Measurements from ENCODE around the gene BRPF1.

BRPF1 gene

GRCh38 chr3:9703736-9704346 is 27.7 kb upstream of the BRPF1 start, which contains the start of gene CPNE9:
Gene CPNE9, plus strand, starts transcription at chr3:9703833. Its CDS starts 164 bp downstream, at chr3:9703997.
- no peak for DNase-seq

DNA sequence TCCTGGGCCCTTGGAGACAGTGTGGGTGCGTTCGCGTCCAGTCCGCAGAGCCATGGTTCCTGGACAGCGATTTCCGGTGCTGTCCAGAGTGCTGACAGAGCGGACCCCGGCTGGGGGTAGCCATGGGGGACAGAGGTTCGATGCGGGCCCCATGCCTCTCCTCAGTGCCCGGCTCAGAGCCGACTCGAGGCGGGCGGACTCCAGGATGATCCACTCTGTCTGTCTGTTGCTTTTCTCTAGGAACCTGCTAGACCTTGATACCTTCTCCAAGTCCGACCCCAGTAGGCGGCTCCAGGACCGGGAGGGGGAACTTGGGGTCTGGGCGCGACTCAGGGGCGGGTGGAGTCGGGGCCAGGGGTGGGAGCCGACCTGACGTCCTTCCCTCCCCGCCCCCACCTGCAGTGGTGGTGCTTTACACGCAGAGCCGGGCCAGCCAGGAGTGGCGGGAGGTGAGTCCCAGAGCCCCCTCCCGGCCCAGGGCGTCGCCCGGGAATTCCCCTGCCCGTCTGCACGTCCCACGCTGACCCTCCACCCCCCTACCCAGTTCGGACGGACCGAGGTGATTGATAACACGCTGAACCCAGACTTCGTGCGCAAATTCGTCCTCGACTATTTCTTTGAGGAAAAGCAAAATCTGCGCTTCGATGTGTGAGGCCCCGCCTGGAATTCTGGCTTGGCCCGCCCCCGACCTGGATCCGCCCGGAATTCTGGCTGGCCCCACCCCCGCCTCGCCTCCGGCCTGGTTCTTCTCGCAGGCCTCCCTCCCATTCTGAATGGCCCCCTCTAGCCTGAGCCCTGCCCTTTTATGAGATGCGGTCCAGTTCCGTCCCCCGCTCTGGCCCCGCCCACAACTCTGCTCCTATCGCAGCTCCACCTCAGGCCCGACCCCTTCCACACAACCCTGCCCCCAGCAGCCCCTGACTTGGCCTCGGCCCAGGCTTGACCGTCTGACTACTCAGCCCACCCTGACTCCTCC is 26.9 kb upstream of the BRPF1 start:
- DNase-seq, result no peak

GRCh38 chr3:9710174-9710739 is 21.3 kb upstream of the BRPF1 start:
- DNase-seq, result no peak

DNA sequence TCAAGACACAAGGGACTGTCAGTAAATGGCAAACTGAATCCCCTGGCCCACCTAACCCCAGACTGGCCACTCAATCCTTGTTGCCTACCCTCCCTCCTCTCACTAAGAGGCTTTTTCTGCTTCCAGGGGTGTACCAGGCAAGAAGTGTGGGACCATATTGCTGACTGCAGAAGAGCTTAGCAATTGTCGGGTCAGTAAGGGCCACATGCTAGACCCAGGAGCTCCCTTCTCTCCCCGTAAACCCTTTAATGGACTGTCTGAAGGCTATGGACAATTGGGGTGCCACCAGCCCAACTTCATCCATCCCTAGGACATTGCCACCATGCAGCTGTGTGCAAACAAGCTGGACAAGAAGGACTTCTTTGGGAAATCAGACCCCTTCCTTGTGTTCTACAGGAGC is 19.1 kb upstream of the BRPF1 start:
- no peak for DNase-seq

DNA sequence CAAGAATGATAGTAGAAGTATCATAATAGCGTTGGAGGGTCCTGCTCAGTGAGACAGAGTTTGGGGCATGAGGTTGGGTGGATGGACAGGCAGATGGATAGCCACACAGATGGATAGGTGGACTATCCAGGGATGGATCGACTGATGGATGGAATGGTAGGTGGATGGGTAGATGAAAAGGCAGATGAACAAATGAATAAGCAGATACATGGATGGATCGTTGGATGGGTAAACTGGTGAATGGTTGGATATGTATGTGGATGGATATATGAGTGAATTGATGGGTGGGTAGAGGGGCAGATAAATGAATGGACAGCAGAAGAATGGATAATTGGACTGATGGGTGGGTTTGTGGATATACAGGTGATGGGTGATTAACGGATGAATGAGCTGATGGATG is 18.4 kb upstream of the BRPF1 start:
- no peak for DNase-seq

DNA sequence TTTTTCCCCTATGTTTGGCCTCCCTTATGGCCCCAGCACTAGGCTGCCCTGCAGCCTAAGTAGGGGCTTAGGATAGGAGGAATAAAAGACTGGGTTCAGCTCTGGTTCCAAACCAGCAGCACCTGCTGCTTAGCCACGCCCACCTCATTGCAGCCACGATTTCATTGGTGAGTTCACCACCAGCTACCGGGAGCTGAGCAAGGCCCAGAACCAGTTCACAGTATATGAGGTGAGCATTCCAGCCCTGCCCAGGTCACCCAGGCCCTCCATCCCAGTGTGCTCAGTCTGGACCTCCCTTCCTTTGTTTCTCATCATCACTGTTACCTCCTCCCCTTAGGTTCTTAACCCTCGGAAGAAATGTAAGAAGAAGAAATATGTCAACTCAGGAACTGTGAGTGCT is 16.4 kb upstream of the BRPF1 start:
- peak; percentile 5 to 8 for DNase-seq

- peak in 1 of 2 experiments; percentile 17 for DNase-seq
These were observed 15.6 kb upstream of the BRPF1 start for GRCh38 chr3:9715764-9716437.

GRCh38 chr3:9716801-9717555 is 14.6 kb upstream of the BRPF1 start:
- DNase-seq, result no peak

DNA sequence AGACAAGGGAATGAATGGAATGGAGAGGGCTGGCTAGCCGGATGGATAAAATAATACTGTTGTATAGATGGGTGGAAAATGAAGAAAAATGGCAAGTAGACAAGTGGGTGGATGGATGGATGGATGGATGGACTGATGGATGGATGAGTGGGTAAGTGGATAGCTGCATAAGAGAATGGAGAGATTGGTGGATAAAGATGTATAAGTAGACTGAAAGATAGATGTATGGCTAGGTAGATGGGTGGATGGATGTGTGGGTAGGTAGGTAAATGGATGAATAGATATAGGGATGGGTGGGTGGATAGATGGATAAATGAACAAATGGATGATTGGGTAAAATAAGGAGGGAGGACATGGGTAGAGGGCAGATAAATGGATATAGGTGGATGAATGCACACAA is 14.0 kb upstream of the BRPF1 start:
- DNase-seq, result no peak

GRCh38 chr3:9718118-9718517 is 13.4 kb upstream of the BRPF1 start:
- DNase-seq, result no peak

GRCh38 chr3:9721015-9721699 is 10.4 kb upstream of the BRPF1 start:
- DNase-seq, result no peak

DNA sequence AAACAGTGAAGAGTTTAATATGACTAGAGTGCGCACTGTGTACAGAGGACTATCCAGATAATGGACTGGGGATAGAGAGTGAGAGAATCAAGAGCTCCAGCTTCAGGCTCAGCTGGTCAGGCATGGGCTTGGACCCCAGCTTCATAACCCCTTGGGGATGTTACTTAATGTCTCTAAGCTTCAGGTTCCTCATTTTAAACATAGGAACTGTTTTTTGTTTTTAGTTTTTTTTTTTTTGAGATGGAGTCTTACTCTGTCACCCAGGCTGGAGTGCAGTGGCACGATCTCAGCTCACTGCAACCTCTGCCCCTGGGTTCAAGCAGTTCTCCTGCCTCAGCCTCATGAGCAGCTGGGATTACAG is 9.9 kb upstream of the BRPF1 start:
- no peak for DNase-seq

GRCh38 chr3:9725775-9726515 is 5.6 kb upstream of the BRPF1 start:
- DNase-seq, result no peak

DNA sequence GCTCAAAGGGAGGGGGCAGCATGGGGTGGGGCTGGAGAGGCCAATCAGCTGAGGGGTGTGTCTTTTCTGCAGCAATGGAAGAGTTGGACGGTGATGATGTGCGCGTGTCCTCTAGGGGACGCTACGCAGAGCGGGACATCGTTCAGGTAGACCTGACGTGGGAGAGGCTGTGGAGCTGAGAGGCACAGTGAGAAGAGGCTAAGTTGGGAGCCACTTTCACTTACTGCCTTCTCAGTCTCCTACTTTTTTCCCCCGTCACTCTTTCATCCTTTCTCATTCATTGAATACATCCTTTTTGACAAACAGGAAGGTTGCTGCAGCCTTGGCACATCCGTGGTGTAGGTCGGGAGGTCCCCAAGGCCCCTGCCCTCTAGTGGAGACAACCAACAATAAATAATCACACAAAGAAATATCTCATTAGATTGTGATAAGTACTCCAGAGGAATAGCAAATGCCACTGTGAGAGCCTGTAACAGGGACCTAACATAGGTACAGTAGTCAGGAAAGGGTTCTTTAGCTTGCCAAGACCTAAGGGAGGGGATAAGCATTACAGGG is 4.4 kb upstream of the BRPF1 start:
- peak in 1 of 2 experiments; percentile 8 for DNase-seq

DNA sequence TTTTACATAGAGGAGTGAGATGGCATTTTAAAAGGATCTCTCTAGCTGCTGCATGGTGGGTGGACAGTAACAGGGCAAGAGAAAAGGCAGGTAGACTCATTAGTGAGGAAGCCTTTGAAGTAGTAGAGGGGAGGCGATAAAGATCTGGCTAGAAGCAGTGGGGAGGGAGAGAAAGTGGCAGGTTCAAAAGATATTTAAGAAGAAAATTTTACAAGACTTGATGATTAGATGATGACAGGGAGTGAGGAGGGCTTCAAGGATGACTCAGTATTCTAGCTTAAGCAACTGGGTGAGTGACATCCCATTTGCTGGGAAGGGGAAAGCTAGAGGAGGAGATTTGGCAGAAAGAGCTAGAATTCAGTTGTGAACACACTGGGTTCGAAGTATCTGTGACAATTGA is 3.8 kb upstream of the BRPF1 start:
- DNase-seq, result no peak

DNA sequence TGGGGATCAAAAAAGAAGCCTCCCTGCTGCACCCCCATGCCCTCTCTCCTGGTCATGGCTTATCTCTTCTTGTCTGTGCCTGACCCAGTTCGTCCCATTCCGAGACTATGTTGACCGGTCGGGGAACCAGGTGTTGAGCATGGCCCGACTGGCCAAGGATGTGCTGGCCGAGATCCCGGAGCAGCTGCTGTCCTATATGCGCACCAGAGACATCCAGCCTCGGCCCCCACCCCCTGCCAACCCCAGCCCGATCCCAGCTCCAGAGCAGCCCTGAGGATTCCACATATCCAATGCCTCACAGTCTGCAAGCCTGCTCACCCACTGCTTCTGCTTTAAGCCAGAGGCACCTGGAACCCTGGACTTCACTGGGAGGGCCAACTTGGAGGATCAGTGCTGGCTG is 2.1 kb upstream of the BRPF1 start:
- no peak for DNase-seq

DNA sequence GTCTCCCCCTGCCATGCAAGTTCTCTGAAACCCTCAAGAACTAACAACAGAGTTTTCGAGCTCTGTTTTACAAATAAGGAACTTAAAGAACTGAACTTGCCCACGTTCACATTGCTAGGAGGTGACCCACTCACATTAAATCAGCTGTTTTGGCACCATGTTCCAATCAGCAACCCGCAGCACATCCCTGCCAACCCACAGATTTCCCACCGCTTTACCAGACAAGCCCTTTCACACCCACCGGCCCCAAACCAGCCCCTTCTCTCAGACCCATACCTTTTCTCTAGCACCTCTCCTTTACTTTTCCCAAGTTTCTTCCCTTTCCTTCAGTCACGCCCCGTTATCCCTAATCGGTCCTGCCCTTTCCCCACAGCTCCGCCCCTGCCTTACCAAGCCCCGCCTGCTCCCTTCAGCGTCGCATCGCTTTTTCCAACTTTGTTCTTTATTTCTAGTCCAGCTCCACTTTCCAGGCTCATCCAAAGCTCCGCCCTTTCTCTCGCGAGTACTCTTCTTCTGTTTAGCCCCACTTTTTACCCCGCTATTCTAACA is 804 bp upstream of the BRPF1 start:
- DNase-seq, result peak in 1 of 2 experiments; percentile 83

DNA sequence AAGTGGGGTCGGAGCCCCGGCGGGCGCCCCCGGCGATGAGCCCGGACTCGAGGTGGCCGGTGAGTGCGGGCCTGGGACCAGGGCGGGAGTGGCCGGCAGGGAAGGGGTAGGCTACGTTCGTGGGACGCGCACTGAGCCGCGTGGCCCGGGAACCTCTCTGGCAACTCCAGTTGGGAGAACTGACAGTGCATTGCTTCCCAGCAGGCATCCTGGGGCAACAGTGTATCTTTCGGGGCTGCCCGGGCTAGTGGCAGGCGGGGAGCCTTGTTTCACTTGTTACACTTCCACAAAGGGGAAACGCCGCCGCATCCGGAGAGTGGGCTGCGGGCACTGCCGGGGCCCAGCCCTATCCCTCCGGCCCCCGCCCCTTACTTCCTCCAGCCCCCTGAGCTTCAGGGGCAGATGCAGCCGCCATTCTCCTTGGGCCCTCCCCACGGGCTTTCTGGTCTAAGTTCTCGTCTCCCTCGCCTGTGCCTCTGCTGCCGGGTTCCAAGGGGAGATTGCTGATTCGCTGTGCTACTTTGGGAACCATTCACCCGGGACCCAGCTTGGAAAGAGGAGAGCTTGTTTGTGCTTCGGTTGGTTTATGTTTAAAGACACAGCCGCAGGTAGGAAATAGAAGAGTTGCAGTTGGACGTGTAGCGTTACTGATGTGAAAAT is 675 bp downstream of the BRPF1 start:
- peak in 1 of 2 experiments; percentile 8 for DNase-seq

DNA sequence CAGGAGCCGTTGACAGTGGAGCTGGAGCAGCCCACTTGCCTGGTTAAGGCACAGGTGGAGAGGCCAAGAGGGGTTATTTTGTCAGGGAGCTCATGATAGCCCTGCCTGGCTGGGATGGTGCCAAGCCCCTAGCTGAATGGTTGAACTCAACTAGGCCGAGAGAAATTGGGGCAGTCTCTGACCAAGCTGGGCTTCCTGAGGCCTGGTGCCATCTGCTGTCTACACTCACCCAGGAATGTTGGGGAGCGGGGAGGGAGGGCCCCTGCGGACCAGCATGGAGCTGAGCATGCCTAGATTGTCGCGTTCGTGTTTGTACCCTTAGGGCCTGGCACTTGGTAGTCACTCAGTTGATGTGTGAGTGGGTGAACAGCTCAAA is 1.2 kb downstream of the BRPF1 start:
- no peak for DNase-seq

DNA sequence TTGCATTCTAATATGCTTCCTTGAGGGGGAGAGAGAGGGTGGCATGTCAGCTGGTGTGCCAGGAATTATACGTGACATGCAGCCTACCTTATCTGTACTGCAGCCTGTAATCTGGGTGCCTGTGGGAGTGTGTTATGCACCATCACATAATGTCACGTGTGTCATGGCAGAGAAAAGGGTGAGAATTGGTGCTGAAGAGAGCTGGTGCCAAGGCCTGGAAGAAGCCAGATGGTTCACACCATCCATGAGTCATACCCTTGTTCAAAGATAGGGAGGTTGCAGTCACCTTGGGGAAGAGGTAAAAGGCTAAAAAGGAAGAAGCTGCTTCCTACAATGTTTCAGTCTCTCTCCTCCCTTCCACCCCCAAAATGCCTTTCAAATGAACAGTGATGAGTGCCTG is 5.3 kb downstream of the BRPF1 start:
- no peak for DNase-seq
